ENCODE measurements around the gene MCTP2.

DNA sequence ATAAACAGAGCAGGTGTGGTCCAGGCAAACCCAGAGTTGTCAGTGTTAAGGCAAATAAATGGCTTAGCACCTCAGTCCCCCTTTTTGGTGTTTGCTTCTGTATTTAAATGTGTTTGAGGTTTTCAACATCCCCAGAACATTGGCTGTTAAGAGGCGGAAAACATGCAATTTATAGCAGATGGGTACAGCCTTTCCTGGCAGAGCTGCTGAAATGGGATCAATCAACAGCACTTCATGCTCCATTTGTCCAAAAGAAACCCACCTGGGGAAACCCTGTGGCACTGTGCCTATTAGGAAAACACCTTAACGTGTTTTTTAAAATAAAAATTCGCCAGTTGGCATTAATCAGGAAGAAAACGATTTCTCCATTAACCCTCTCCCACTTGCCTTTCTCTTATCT is 135.4 kb downstream of the MCTP2 start:
- TF ChIP-seq, protein P1, sequence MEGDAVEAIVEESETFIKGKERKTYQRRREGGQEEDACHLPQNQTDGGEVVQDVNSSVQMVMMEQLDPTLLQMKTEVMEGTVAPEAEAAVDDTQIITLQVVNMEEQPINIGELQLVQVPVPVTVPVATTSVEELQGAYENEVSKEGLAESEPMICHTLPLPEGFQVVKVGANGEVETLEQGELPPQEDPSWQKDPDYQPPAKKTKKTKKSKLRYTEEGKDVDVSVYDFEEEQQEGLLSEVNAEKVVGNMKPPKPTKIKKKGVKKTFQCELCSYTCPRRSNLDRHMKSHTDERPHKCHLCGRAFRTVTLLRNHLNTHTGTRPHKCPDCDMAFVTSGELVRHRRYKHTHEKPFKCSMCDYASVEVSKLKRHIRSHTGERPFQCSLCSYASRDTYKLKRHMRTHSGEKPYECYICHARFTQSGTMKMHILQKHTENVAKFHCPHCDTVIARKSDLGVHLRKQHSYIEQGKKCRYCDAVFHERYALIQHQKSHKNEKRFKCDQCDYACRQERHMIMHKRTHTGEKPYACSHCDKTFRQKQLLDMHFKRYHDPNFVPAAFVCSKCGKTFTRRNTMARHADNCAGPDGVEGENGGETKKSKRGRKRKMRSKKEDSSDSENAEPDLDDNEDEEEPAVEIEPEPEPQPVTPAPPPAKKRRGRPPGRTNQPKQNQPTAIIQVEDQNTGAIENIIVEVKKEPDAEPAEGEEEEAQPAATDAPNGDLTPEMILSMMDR (IDR thresholded peaks at IDR 0.05), result no peak
- TF ChIP-seq MXD4 (CRISPR knock-in tag; IDR thresholded peaks at IDR 0.05; ENCODE audit: borderline replicate concordance) (no peak), NFATC4 (CRISPR knock-in tag; IDR thresholded peaks at IDR 0.05) (no peak), TEAD4 (CRISPR knock-in tag; IDR thresholded peaks at IDR 0.05) (no peak), CBFB (CRISPR knock-in tag; IDR thresholded peaks at IDR 0.05; ENCODE audit: low read depth) (no peak), TEAD1 (CRISPR knock-in tag; IDR thresholded peaks at IDR 0.05) (no peak)
- TF ChIP-seq, protein P2, sequence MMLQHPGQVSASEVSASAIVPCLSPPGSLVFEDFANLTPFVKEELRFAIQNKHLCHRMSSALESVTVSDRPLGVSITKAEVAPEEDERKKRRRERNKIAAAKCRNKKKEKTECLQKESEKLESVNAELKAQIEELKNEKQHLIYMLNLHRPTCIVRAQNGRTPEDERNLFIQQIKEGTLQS (CRISPR knock-in tag; conservative IDR thresholded peaks at IDR 0.05), result no peak
- TF ChIP-seq, protein P3, sequence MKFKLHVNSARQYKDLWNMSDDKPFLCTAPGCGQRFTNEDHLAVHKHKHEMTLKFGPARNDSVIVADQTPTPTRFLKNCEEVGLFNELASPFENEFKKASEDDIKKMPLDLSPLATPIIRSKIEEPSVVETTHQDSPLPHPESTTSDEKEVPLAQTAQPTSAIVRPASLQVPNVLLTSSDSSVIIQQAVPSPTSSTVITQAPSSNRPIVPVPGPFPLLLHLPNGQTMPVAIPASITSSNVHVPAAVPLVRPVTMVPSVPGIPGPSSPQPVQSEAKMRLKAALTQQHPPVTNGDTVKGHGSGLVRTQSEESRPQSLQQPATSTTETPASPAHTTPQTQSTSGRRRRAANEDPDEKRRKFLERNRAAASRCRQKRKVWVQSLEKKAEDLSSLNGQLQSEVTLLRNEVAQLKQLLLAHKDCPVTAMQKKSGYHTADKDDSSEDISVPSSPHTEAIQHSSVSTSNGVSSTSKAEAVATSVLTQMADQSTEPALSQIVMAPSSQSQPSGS (CRISPR knock-in tag; IDR thresholded peaks at IDR 0.05; ENCODE audit: borderline replicate concordance, low read depth), result no peak

All from WTC11 (cell line).